Endodermal cell (in vitro differentiated cells): ENCODE data around the gene RPH3AL. TPM values are rescaled to one million over a fixed set of nuclear protein-coding genes. Genes with fewer than 3 reads are reported as not detected.

Source experiments
- DNase-seq: peaks from one replicate; pipeline ENCODE4 v3.0.0-alpha.2; 2017
- H3K27ac ChIP-seq: 2 replicates; pipeline ENCODE4 v1.5.1; 2013; ENCODE audit warnings: mild to moderate bottlenecking, low read depth, low read length, moderate library complexity
- H3K27me3 ChIP-seq: 2 replicates; pipeline ENCODE4 v1.6.1; 2013; ENCODE audit warnings: mild to moderate bottlenecking, low read length, moderate library complexity; ENCODE audit not compliant: insufficient read depth, control insufficient read depth, poor library complexity, severe bottlenecking
- H3K36me3 ChIP-seq: 2 replicates; pipeline ENCODE4 v1.7.0; 2013; ENCODE audit warnings: mild to moderate bottlenecking, low read length, moderate library complexity; ENCODE audit not compliant: control insufficient read depth, insufficient read depth
- H3K4me1 ChIP-seq: one replicate; pipeline ENCODE4 v1.7.0; 2013; ENCODE audit warnings: low read length; ENCODE audit not compliant: control insufficient read depth, insufficient read depth
- H3K4me3 ChIP-seq: 2 replicates; pipeline ENCODE4 v1.5.1; 2013; ENCODE audit warnings: mild to moderate bottlenecking, low read length, moderate library complexity
- H3K9ac ChIP-seq: 2 replicates; pipeline ENCODE4 v1.6.1; 2013; ENCODE audit warnings: mild to moderate bottlenecking, low read length, moderate library complexity; ENCODE audit not compliant: poor library complexity, severe bottlenecking; ENCODE audit errors: extremely low read depth
- H3K9me3 ChIP-seq: 2 replicates; pipeline ENCODE4 v1.6.1; 2013; ENCODE audit warnings: mild to moderate bottlenecking, low read length, moderate library complexity; ENCODE audit not compliant: control insufficient read depth
- H3K27ac Mint-ChIP-seq: 2 replicates; pipeline ENCODE4 v1.8.0; 2020; ENCODE audit warnings: mixed read lengths
- H3K27me3 Mint-ChIP-seq: 2 replicates; pipeline ENCODE4 v1.8.0; 2021; ENCODE audit warnings: mild to moderate bottlenecking, mixed read lengths; ENCODE audit not compliant: insufficient read depth
- H3K36me3 Mint-ChIP-seq: 2 replicates; pipeline ENCODE4 v1.8.0; 2020; ENCODE audit warnings: low read depth, mixed read lengths
- H3K4me1 Mint-ChIP-seq: 2 replicates; pipeline ENCODE4 v1.8.0; 2020; ENCODE audit warnings: mixed read lengths
- H3K4me3 Mint-ChIP-seq: 2 replicates; pipeline ENCODE4 v1.8.0; 2020; ENCODE audit warnings: mild to moderate bottlenecking, moderate library complexity, mixed read lengths
- H3K9me3 Mint-ChIP-seq: 2 replicates; pipeline ENCODE4 v1.8.0; 2020; ENCODE audit warnings: mild to moderate bottlenecking, mixed read lengths
- CTCF ChIP-seq: fragments of 200-600 bp; sonication (generic); conservative IDR thresholded peaks from 2 replicates; pipeline ENCODE4 v1.5.0; 2021; ENCODE audit warnings: antibody characterized with exemption, mild to moderate bottlenecking
- WGBS, 2 experiments: methylation state at CpG; one replicate each; pipeline versions ENCODE4 v1.1.5 to v1.1.7; 2013; ENCODE audit warnings: missing lambda C conversion rate in 2 of 2, mixed read lengths in 1 of 2; ENCODE audit not compliant: insufficient coverage in 1 of 2, insufficient read length in 1 of 2; 5-methylcytosine and 5-hydroxymethylcytosine counted together
- total RNA-seq, 2 donors: library from RNA; stranded (reverse); fragmentation: NEBNext Ultra II Directional in 1 of 2; extraction: Animal tissue kit (Norgen Biotek cat#: 25700) in 1 of 2; gene quantifications; 2 replicates in 1 of 2; 3 replicates in 1 of 2; pipeline ENCODE4 v1.2.1, GENCODE V29; 2021

Gene RPH3AL
- total RNA-seq, 2 donors from 2014 or later, result 14.7 to 16.9 TPM

GRCh38 chr17:278676-279059 lies 73.9 kb downstream of the RPH3AL start:
- 87 to 100% methylated on average over 4 to 5 of the region's 5 CpGs for WGBS, 2 experiments
- Mint-ChIP-seq H3K27ac (no peak overlapping the region), H3K4me1 (no peaks in the 10 kb centered on the region), H3K9me3 (no peaks in the 10 kb centered on the region), H3K36me3 (peaks cover 19% of the 10 kb centered on the region), H3K4me3 (no peak overlapping the region), H3K27me3 (no peaks in the 10 kb centered on the region)
- H3K36me3 ChIP-seq, result no peaks in the 10 kb centered on the region
- no peaks in the 10 kb centered on the region for H3K27me3 ChIP-seq
- H3K27ac ChIP-seq, result no peak overlapping the region
- no peak overlapping the region for H3K4me3 ChIP-seq
- H3K9me3 ChIP-seq, result no peaks in the 10 kb centered on the region
- no peak for DNase-seq
- H3K9ac ChIP-seq, result no peak overlapping the region
- no peaks in the 10 kb centered on the region for H3K4me1 ChIP-seq
- TF ChIP-seq CTCF, result no peak

- peaks cover 19% of the 10 kb centered on the region for H3K36me3 Mint-ChIP-seq
- H3K9me3 ChIP-seq, result no peaks in the 10 kb centered on the region
- no peaks in the 10 kb centered on the region for H3K9me3 Mint-ChIP-seq
- TF ChIP-seq CTCF, result no peak
- no peaks in the 10 kb centered on the region for H3K4me1 ChIP-seq
- no peaks in the 10 kb centered on the region for H3K4me1 Mint-ChIP-seq
- H3K27me3 Mint-ChIP-seq, result no peaks in the 10 kb centered on the region
- no peak overlapping the region for H3K4me3 Mint-ChIP-seq
- DNase-seq, result no peak
- H3K27ac ChIP-seq, result no peak overlapping the region
- H3K9ac ChIP-seq, result no peak overlapping the region
- WGBS, 2 experiments, result 82 to 89% methylated on average over 4 to 12 of the region's 12 CpGs
- no peaks in the 10 kb centered on the region for H3K27me3 ChIP-seq
- H3K4me3 ChIP-seq, result no peak overlapping the region
- no peak overlapping the region for H3K27ac Mint-ChIP-seq
- no peaks in the 10 kb centered on the region for H3K36me3 ChIP-seq
Measured at GRCh38 chr17:278055-278675, 74.4 kb downstream of the RPH3AL start.

- Histone ChIP-seq H3K9ac (no peak overlapping the region), H3K27me3 (no peaks in the 10 kb centered on the region), H3K27ac (no peak overlapping the region), H3K4me3 (no peak overlapping the region), H3K36me3 (no peaks in the 10 kb centered on the region), H3K4me1 (no peaks in the 10 kb centered on the region), H3K9me3 (no peaks in the 10 kb centered on the region)
- Mint-ChIP-seq H3K4me1 (no peaks in the 10 kb centered on the region), H3K27me3 (no peaks in the 10 kb centered on the region), H3K27ac (no peak overlapping the region), H3K36me3 (peaks cover 15% of the 10 kb centered on the region), H3K9me3 (peaks cover 4% of the 10 kb centered on the region), H3K4me3 (no peak overlapping the region)
- no peak for DNase-seq
- no peak for TF ChIP-seq CTCF
- WGBS, 2 experiments, result 91 to 96% methylated on average over 5 of the region's 5 CpGs
Measured at GRCh38 chr17:274902-275301, 77.7 kb downstream of the RPH3AL start.
